CD4-positive, alpha-beta T cell treated with Interleukin-1 beta for 1 hour (primary cell): ENCODE measurements around the gene MED4.

Source experiments
- DNase-seq, 2 donors: peaks; one replicate each; pipeline ENCODE4 v3.0.0-alpha.2; 2020 to 2022

The MED4 gene

DNA sequence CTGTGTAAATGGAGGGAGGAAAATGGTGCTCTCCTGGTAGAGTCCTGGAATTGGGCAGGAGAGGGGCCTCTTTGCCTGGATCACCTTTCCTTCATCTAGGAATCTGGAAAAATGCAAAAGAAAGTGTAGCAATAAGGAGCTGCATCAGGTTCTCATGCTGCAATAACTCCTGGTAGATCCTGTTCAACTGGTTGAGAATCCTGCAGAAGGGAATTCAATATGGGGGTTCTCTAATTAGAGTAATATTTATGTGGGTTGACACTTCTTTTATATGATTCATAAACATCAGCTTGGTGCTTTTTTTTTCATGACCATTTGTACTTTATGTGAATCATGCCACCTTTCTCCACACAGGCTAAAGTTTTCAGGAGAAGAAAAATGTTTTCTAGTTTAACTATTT, 66.8 kb downstream of the MED4 start:
- DNase-seq, result no peak
